WERI-Rb-1 (cell line): ENCODE results near the gene SOX13.
A peak's percentile ranks its signal among the peaks of the same experiment; 100 is the strongest.

Experiments
- DNase-seq: peaks from one replicate; pipeline ENCODE4 v3.0.0-alpha.2; 2020
- H3K27ac ChIP-seq: fragments of 250-450 bp; sonication (Bioruptor Pico); 2 replicates; pipeline ENCODE4 v1.5.1; 2020; ENCODE audit warnings: mild to moderate bottlenecking, moderate library complexity
- H3K27me3 ChIP-seq: fragments of 250-450 bp; sonication (Bioruptor Pico); 2 replicates; pipeline ENCODE4 v1.5.1; 2021; ENCODE audit warnings: mild to moderate bottlenecking, low read depth, moderate library complexity; ENCODE audit not compliant: insufficient read depth, severe bottlenecking
- H3K36me3 ChIP-seq: fragments of 250-450 bp; sonication (Bioruptor Pico); 2 replicates; pipeline ENCODE4 v1.5.1; 2020; ENCODE audit warnings: mild to moderate bottlenecking, moderate library complexity
- H3K4me3 ChIP-seq: 2 replicates; pipeline ENCODE4 v1.5.1; 2011; ENCODE audit warnings: low read depth, mild to moderate bottlenecking, control low read depth, low read length
- H3K9me3 ChIP-seq: fragments of 250-450 bp; sonication (Bioruptor Pico); 2 replicates; pipeline ENCODE4 v1.5.1; 2021; ENCODE audit warnings: mild to moderate bottlenecking, moderate library complexity; ENCODE audit not compliant: severe bottlenecking
- CTCF ChIP-seq: IDR thresholded peaks from 2 replicates; pipeline ENCODE4 v1.5.1; 2011; ENCODE audit warnings: low read depth, mild to moderate bottlenecking, control low read depth, inconsistent platforms, low read length

Gene SOX13

GRCh38 chr1:204147406-204148383 is 74.8 kb downstream of the SOX13 start:
- H3K27ac ChIP-seq = peak overlapping the region; percentile 78
- DNase-seq = no peak

GRCh38 chr1:204149107-204149506 is 76.2 kb downstream of the SOX13 start:
- no peak for DNase-seq
- Histone ChIP-seq H3K36me3 (peaks cover 11% of the 10 kb centered on the region), H3K27me3 (no peaks in the 10 kb centered on the region), H3K4me3 (no peak overlapping the region), H3K27ac (peak overlapping the region; percentile 78), H3K9me3 (peaks cover 3% of the 10 kb centered on the region)
- TF ChIP-seq CTCF = no peak

More at GRCh38 chr1:204147406-204148383, 74.8 kb downstream of the SOX13 start:
- no peak overlapping the region for H3K4me3 ChIP-seq
- peaks cover 3% of the 10 kb centered on the region for H3K9me3 ChIP-seq
- no peak for TF ChIP-seq CTCF
- no peaks in the 10 kb centered on the region for H3K27me3 ChIP-seq
- H3K36me3 ChIP-seq = peaks cover 13% of the 10 kb centered on the region

- no peak for DNase-seq
- 0 out of 2 replicates have a peak, but pooled peaks have one; percentile 29 for TF ChIP-seq CTCF
- peaks cover 11% of the 10 kb centered on the region for H3K36me3 ChIP-seq
- no peak overlapping the region for H3K27ac ChIP-seq
- no peak overlapping the region for H3K4me3 ChIP-seq
- no peaks in the 10 kb centered on the region for H3K27me3 ChIP-seq
- no peaks in the 10 kb centered on the region for H3K9me3 ChIP-seq
These were observed 77.0 kb downstream of the SOX13 start for GRCh38 chr1:204149635-204150565.

GRCh38 chr1:204150702-204151551 is 78.0 kb downstream of the SOX13 start:
- H3K27ac ChIP-seq = no peak overlapping the region; the same call in 1 of the 2 replicates
- peaks cover 7% of the 10 kb centered on the region for H3K36me3 ChIP-seq
- H3K27me3 ChIP-seq = no peaks in the 10 kb centered on the region
- H3K9me3 ChIP-seq = no peaks in the 10 kb centered on the region
- TF ChIP-seq CTCF = no peak
- H3K4me3 ChIP-seq = peak overlapping the region; percentile 72
- DNase-seq = peak; percentile 59

GRCh38 chr1:204151552-204152309 is 78.8 kb downstream of the SOX13 start, which contains the start of gene ETNK2:
TSS of gene ETNK2 (minus strand) at chr1:204152044. CDS start at chr1:204151852, 192 bp downstream.
- peak; percentile 97 for DNase-seq
- Histone ChIP-seq H3K27ac (peak within 1 kb of the TSS; percentile 57), H3K9me3 (no peaks in the 10 kb centered on the region), H3K27me3 (no peaks in the 10 kb centered on the region), H3K36me3 (peaks cover 7% of the 10 kb centered on the region), H3K4me3 (peak within 1 kb of the TSS; percentile 72)
- no peak for TF ChIP-seq CTCF
